GM12873 (cell line): Measurements from ENCODE around the gene TMEM40.

ENCODE experiments used
- TF ChIP-seq, protein P1 (sequence below): IDR thresholded peaks from 2 replicates; pipeline ENCODE4 v1.5.1; 2012; ENCODE audit warnings: low read depth, mild to moderate bottlenecking, moderate library complexity, low read length, control low read depth; ENCODE audit not compliant: insufficient read depth; ENCODE audit errors: missing control alignments

The TMEM40 gene

DNA sequence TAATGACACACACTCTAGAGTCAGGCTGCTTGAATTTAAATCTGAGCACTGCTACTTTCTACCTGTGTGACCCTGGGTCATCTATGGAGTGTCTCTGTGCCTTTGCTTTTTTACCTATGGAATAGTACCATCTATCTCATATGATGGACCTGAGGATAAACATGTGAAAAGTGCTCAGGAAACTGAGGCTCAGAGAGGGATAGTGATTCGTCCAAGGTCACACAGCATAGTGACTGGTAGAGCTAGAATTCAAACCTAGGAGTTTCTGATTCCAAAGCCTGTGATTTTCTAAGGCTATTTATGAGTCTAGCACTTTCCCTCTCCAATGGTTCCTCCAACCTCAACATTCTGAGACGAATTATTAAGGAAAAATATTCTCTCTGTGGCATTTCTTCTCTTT lies 63.1 kb downstream of the TMEM40 start:
- TF ChIP-seq, protein P1, sequence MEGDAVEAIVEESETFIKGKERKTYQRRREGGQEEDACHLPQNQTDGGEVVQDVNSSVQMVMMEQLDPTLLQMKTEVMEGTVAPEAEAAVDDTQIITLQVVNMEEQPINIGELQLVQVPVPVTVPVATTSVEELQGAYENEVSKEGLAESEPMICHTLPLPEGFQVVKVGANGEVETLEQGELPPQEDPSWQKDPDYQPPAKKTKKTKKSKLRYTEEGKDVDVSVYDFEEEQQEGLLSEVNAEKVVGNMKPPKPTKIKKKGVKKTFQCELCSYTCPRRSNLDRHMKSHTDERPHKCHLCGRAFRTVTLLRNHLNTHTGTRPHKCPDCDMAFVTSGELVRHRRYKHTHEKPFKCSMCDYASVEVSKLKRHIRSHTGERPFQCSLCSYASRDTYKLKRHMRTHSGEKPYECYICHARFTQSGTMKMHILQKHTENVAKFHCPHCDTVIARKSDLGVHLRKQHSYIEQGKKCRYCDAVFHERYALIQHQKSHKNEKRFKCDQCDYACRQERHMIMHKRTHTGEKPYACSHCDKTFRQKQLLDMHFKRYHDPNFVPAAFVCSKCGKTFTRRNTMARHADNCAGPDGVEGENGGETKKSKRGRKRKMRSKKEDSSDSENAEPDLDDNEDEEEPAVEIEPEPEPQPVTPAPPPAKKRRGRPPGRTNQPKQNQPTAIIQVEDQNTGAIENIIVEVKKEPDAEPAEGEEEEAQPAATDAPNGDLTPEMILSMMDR = no peak

DNA sequence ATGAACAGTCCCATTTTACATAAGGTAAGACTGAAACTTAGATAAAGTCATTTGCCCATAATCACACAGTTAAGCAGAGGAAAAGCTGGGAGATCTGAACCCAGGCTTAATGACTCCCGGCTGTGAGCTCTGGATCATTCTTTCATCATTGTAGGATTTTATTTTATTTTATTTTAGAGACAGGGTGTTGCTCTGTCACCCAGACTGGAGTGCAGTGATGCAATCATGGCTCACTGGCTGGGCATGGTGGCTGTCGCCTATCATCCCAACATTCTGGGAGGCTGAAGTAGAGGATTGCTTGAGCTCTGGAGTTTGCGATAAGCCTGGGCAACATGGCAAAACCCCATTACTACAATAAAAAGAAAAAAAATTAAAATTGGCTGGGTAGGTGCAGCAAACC lies 63.9 kb downstream of the TMEM40 start:
- TF ChIP-seq, protein P1 = no peak

DNA sequence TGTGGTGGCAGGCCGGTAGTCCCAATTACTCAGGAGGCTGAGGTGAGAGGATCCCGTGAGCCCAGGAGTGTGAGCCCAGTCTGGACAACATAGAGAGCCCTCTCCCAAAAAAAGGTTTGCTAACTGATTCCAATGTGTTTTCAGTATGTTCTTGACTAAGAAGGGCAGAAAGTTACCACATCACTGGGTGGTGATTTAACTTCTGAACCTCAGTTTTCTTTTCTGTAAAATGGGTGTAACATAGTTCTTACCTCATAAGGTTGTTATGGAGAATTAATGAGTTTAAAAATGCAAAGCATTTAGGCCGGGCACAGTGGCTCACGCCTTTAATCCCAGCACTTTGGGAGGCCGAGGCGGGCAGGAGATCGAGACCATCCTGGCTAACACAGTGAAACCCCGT lies 66.6 kb downstream of the TMEM40 start:
- TF ChIP-seq, protein P1 = no peak

DNA sequence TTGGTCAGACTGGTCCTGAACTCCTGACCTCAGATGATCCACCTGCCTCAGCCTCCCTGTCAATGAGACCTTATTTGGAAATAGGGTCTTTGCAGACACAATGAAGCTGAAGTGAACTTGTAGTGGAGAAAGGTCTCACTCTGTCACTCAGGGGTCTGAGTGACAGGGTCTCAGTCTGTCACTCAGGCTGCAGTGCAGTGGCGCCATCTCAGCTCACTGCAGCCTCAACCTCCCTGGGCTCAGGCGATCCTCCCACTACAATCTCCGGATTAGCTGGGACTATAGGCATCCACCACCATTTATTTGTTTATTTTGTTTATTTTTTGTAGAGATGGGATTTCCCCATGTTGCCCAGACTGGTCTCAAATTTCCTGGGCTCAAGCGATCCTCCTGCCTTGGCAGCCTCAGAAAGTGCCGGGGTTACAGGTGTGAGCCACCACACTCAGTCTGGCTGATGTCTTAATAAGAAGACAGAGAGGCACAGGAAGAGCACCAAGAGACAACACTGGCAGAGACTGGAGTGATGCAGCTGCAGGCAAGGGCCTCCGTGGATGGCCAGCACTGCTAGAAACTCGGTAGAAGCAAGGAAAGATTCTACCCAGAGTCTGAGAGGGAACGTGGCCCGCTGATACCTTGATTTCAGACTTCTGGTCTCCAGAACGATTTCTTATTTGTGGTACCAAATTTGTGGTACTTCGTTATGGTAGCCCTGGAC lies 68.9 kb downstream of the TMEM40 start:
- TF ChIP-seq, protein P1 = no peak

DNA sequence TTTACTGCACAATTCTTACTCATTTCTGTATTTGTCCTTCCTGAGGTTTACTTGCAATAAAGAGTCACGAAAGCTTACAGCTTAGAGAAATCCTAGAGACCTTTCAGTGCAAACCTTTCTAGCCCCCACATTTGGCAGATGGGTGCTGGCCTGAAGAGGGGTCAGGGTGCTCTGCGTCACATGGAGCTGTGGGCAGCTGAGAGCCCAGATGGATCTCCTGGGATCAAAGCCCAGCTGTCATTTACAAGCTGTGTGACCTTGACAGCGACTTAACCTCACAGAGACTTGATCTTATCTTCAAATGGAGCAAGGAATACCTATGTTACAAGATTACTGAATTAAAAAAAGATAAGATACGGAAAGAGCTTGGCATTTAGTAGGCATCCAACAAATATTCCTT lies 71.1 kb downstream of the TMEM40 start:
- TF ChIP-seq, protein P1 = no peak

DNA sequence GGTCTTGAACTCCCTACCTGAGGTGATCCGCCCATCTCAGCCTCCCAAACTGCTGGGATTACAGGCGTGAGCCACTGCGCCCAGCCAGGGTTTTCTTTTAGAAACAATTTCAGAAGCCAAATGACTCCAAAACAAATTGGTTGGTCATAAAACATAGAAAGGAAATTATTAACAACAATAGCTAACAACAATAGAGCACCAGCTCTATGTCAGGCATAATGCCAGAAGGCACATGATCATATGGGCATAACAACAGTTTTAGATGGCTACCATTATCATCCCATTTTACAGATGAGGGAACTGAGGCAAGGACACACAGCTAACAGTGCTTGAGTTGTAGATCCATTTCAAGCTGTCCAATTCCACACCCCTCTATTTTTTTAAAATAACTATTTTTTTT lies 73.0 kb downstream of the TMEM40 start:
- TF ChIP-seq, protein P1 = no peak
